ENCODE results near the gene G2E3. TPM values are rescaled to one million over a fixed set of nuclear protein-coding genes. Genes with fewer than 3 reads are reported as not detected.

G2E3 gene
- total and polyA plus RNA-seq, 2 of the 4 experiments (the other 2 are of a cell fraction): 9.6 to 19.4 TPM

DNA sequence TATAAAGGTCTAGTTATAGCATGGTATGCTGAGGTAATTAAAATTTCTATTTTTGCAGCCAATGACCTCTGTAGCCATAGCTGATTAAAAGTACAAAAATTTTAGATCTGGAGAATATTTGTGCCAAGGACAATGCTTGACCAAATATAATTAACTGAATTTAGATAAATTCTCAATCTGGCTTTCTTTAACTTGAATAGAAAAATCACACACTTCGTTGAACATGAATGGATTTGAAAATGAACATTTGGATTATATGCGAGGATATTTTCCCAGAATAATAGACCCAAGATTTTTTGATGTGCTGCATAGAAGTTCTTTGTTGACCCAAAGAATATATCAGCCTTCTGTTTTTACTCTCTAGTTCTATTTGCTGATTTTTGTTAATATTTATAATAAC, 38.4 kb upstream of the G2E3 start:
- H3K14ac ChIP-seq (replicated peaks; ENCODE audit: low read depth, low read length): no peak overlapping the region
- no peak overlapping the region for H2AFZ ChIP-seq (replicated peaks; ENCODE audit: low read length, poor library complexity)
- H2AK5ac ChIP-seq (ENCODE audit: low read depth, low read length): no peak overlapping the region
- H3K9ac ChIP-seq (ENCODE audit: low read depth, low read length): no peak overlapping the region
- H3K9me1 ChIP-seq (ENCODE audit: insufficient read depth, low read length): no peaks in the 10 kb centered on the region
- CTCF ChIA-PET: no interaction called here
- no peak overlapping the region for H3K4me2 ChIP-seq (ENCODE audit: low read depth, low read length)
- WGBS, 2 experiments (ENCODE audit: extremely low coverage in 2 of 2, insufficient read length in 1 of 2): no CpG with 5 or more reads among the region's 2 CpGs
- no peak for DNase-seq
- TF ChIP-seq, protein P1, sequence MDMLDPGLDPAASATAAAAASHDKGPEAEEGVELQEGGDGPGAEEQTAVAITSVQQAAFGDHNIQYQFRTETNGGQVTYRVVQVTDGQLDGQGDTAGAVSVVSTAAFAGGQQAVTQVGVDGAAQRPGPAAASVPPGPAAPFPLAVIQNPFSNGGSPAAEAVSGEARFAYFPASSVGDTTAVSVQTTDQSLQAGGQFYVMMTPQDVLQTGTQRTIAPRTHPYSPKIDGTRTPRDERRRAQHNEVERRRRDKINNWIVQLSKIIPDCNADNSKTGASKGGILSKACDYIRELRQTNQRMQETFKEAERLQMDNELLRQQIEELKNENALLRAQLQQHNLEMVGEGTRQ (IDR thresholded peaks at IDR 0.05; ENCODE audit: low read depth, low read length): no peak
- TF ChIP-seq SMC3 (IDR thresholded peaks at IDR 0.05; ENCODE audit: low read depth, low read length) (no peak), RFX5 (IDR thresholded peaks at IDR 0.05; ENCODE audit: low read depth, low read length) (no peak), RCOR1 (IDR thresholded peaks at IDR 0.05; ENCODE audit: insufficient replicate concordance, low read length) (no peak), MXI1 (IDR thresholded peaks at IDR 0.05; ENCODE audit: borderline replicate concordance, low read depth, low read length) (no peak), FOS (IDR thresholded peaks at IDR 0.05; ENCODE audit: low read depth, low read length) (no peak), NFE2L2 (IDR thresholded peaks at IDR 0.05; ENCODE audit: low read depth, low read length) (no peak), MAFK (IDR thresholded peaks at IDR 0.05; ENCODE audit: low read depth, low read length) (no peak), CEBPB (IDR thresholded peaks at IDR 0.05; ENCODE audit: low read depth, low read length) (no peak), MAZ (IDR thresholded peaks at IDR 0.05; ENCODE audit: borderline replicate concordance, low read depth, low read length) (no peak), BHLHE40 (IDR thresholded peaks at IDR 0.05; ENCODE audit: low read depth, low read length) (no peak), POLR2A (IDR thresholded peaks at IDR 0.05; ENCODE audit: low read depth, low read length) (no peak), RAD21 (IDR thresholded peaks at IDR 0.05; ENCODE audit: low read length) (no peak), CHD1 (IDR thresholded peaks at IDR 0.05; ENCODE audit: low read depth, low read length) (no peak)
- TF ChIP-seq, protein P2, sequence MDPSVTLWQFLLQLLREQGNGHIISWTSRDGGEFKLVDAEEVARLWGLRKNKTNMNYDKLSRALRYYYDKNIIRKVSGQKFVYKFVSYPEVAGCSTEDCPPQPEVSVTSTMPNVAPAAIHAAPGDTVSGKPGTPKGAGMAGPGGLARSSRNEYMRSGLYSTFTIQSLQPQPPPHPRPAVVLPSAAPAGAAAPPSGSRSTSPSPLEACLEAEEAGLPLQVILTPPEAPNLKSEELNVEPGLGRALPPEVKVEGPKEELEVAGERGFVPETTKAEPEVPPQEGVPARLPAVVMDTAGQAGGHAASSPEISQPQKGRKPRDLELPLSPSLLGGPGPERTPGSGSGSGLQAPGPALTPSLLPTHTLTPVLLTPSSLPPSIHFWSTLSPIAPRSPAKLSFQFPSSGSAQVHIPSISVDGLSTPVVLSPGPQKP (IDR thresholded peaks at IDR 0.05; ENCODE audit: borderline replicate concordance, low read depth, low read length): no peak
- TF ChIP-seq, protein P3, sequence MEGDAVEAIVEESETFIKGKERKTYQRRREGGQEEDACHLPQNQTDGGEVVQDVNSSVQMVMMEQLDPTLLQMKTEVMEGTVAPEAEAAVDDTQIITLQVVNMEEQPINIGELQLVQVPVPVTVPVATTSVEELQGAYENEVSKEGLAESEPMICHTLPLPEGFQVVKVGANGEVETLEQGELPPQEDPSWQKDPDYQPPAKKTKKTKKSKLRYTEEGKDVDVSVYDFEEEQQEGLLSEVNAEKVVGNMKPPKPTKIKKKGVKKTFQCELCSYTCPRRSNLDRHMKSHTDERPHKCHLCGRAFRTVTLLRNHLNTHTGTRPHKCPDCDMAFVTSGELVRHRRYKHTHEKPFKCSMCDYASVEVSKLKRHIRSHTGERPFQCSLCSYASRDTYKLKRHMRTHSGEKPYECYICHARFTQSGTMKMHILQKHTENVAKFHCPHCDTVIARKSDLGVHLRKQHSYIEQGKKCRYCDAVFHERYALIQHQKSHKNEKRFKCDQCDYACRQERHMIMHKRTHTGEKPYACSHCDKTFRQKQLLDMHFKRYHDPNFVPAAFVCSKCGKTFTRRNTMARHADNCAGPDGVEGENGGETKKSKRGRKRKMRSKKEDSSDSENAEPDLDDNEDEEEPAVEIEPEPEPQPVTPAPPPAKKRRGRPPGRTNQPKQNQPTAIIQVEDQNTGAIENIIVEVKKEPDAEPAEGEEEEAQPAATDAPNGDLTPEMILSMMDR (conservative IDR thresholded peaks at IDR 0.05; ENCODE audit: low read depth, low read length): no peak
- no peaks in the 10 kb centered on the region for H3K36me3 ChIP-seq (ENCODE audit: control insufficient read depth, insufficient read depth, low read length)
- H3K27ac ChIP-seq (ENCODE audit: insufficient read depth, low read length): no peak overlapping the region
- H4K5ac ChIP-seq (ENCODE audit: low read depth, low read length): no peak overlapping the region
- in situ Hi-C loops (cut with MboI; ENCODE audit: low sequenced_read_pairs): no loop called here
- BruUV-seq (replicated peaks): no TSS peak
- peaks cover 3% of the 10 kb centered on the region; the same call in 1 of the 2 replicates for H3K27me3 ChIP-seq (ENCODE audit: control insufficient read depth, insufficient read depth, low read length)
- no peak overlapping the region for H3K56ac ChIP-seq (ENCODE audit: extremely low read depth, insufficient read depth, low read length)
- H3K9me3 ChIP-seq (ENCODE audit: control insufficient read depth, insufficient read depth, low read length): no peaks in the 10 kb centered on the region
- H2BK120ac ChIP-seq (ENCODE audit: low read depth, low read length): no peak overlapping the region
- no peak overlapping the region for H2AK9ac ChIP-seq (replicated peaks; ENCODE audit: low read depth, low read length, poor library complexity)
- H4K8ac ChIP-seq (ENCODE audit: low read depth in 2 of 2, low read length in 2 of 2): no peak overlapping the region
- no peak overlapping the region for H2BK5ac ChIP-seq (ENCODE audit: low read depth, low read length, poor library complexity, severe bottlenecking)
- H3K4ac ChIP-seq (ENCODE audit: low read depth, low read length): no peak overlapping the region
- H2BK20ac ChIP-seq (ENCODE audit: low read depth, low read length): no peak overlapping the region
- H3K18ac ChIP-seq (ENCODE audit: low read depth, low read length): no peak overlapping the region
- dilution Hi-C loops (cut with HindIII; ENCODE audit: low sequenced_read_pairs, unreplicated experiment): no loop called here
- H3K79me1 ChIP-seq (ENCODE audit: low read depth in 1 of 2, low read length in 2 of 2): no peaks in the 10 kb centered on the region
- no peak overlapping the region for H4K91ac ChIP-seq (ENCODE audit: insufficient read depth, low read depth, low read length)
- no peak overlapping the region for H2BK15ac ChIP-seq (ENCODE audit: low read depth, low read length)
- no peak overlapping the region for H3K23ac ChIP-seq (ENCODE audit: low read depth, low read length)
- POLR2A ChIA-PET (ENCODE audit: unreplicated experiment): no interaction called here
- intact Hi-C loops (cut with micrococcal nuclease): no loop called here
- H3K4me1 ChIP-seq (ENCODE audit: control insufficient read depth, insufficient read depth, low read length): no peaks in the 10 kb centered on the region
- H4K20me1 ChIP-seq (ENCODE audit: insufficient read depth, low read length): no peaks in the 10 kb centered on the region
- no peak for ATAC-seq (ENCODE audit: low read depth)
- no peak overlapping the region for H3K4me3 ChIP-seq (ENCODE audit: insufficient read depth, low read depth, low read length)

All from IMR-90 (cell line).